Activated CD4-positive, alpha-beta T cell treated with anti-CD3 and anti-CD28 coated beads, Interleukin-2, amount 10 ng/mL, durations not matched to agents 7 days and 5 days (primary cell): ENCODE measurements around the gene EPB41L1. TPM values are rescaled to one million over a fixed set of nuclear protein-coding genes. Genes with fewer than 3 reads are reported as not detected.

ENCODE experiments used
- CTCF ChIA-PET: fragments of 350-600 bp; sonication (Branson Sonifier 250); formaldehyde crosslinking; loops from one replicate; lab custom pipeline; 2021; ENCODE audit warnings: antibody characterized with exemption; lab: Charles Lee
- POLR2A ChIA-PET: fragments of 350-600 bp; sonication (Branson Sonifier 250); formaldehyde crosslinking; loops from one replicate; lab custom pipeline; 2021; ENCODE audit warnings: antibody characterized with exemption; lab: Charles Lee
- DNase-seq: peaks from one replicate; pipeline ENCODE4 v3.0.0-alpha.2; 2020
- H3K27ac Mint-ChIP-seq: one replicate; pipeline ENCODE4 v1.8.0; 2021; ENCODE audit warnings: mild to moderate bottlenecking, moderate library complexity, mixed read lengths
- H3K27me3 Mint-ChIP-seq: one replicate; pipeline ENCODE4 v1.8.0; 2021; ENCODE audit warnings: mixed read lengths
- H3K36me3 Mint-ChIP-seq: one replicate; pipeline ENCODE4 v1.8.0; 2021; ENCODE audit warnings: low read depth, mixed read lengths
- H3K4me1 Mint-ChIP-seq: one replicate; pipeline ENCODE4 v1.8.0; 2021; ENCODE audit warnings: mixed read lengths
- H3K4me3 Mint-ChIP-seq: one replicate; pipeline ENCODE4 v1.8.0; 2021; ENCODE audit warnings: mild to moderate bottlenecking, moderate library complexity, mixed read lengths
- H3K9me3 Mint-ChIP-seq: one replicate; pipeline ENCODE4 v1.8.0; 2021; ENCODE audit warnings: mixed read lengths
- total RNA-seq, 2 experiments: library from RNA; stranded (reverse); gene quantifications; one replicate each; pipeline ENCODE4 v1.2.3, GENCODE V29; 2021

EPB41L1 gene
- total RNA-seq = under 1 TPM in 1 of 2 experiments, not detected in 1; 0.22 TPM

GRCh38 chr20:36154700-36155628 is at the start of gene EPB41L1:
Gene EPB41L1 (plus strand): TSS chr20:36154740. CDS start chr20:36173778, 19,038 bp downstream.
- ChIA-PET POLR2A (no interaction called here), CTCF (interaction anchor here (1.0 kb wide), 1 partner anchor 17 kb away, joined by 3 read pairs; no protein-coding TSS in a partner anchor)
- H3K27ac Mint-ChIP-seq = no peak within 1 kb of the TSS
- no peak for DNase-seq
- H3K27me3 Mint-ChIP-seq = peaks cover 23% of the 10 kb centered on the region
- H3K36me3 Mint-ChIP-seq = no peaks in the 10 kb centered on the region
- peaks cover 2% of the 10 kb centered on the region for H3K4me1 Mint-ChIP-seq
- no peaks in the 10 kb centered on the region for H3K9me3 Mint-ChIP-seq
- peak within 1 kb of the TSS; percentile 25 for H3K4me3 Mint-ChIP-seq

DNA sequence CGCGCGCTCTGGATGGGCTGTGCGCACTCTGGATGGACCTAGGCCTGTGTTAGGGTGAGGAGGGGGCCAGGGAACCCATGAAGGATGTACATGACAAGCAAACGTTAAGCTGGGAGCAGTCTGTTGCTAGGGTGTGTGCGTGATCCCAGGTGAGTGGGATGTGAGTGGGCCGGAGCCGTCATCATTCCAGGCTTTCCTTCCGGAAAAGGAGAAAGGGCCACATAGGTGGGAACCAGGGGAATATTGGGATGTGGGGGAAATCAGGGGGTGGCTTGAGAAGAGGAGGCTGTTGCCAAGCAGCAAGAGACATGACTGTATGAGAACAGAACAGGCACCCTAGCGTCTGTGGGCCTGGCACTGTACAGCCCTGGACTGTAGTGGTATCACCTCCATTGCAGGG is 49.7 kb upstream of the EPB41L1 start:
- ChIA-PET CTCF (interaction anchor here (1.0 kb wide), 1 partner anchor 12 kb away, joined by 4 read pairs; no protein-coding TSS in a partner anchor), POLR2A (no interaction called here)
- no peaks in the 10 kb centered on the region for H3K4me1 Mint-ChIP-seq

DNA sequence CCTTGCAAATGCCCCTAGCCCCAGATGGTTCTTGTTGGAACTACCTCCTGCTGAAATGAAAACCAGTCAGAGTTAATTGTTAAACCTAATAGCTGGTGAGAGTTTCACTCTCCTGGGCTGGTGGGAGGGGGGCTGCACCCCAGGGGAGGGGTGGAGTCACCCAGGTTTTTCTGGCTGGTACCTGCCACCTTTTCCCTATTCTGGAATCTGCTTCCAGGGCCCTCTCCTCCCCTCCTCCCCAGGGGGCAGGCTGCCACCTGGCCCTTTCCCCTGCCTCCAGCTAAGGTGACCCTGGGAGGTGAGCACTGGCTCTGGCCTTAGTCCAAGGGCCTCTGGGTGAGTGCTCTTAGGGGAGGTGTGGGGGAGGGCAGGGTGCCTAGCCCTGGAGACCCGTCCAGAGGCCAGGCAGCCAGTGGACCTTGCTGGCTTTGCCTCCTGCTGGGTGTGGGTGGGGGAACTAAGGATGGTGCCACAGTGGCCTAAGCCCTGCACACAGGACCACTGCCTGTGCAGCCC is 48.8 kb upstream of the EPB41L1 start:
- DNase-seq = no peak
- Mint-ChIP-seq H3K27me3 (no peaks in the 10 kb centered on the region), H3K27ac (no peak overlapping the region), H3K36me3 (no peaks in the 10 kb centered on the region), H3K4me3 (no peak overlapping the region), H3K4me1 (no peaks in the 10 kb centered on the region), H3K9me3 (no peaks in the 10 kb centered on the region)
- CTCF ChIA-PET = interaction anchor here (1.0 kb wide), 1 partner anchor 11 kb away, joined by 4 read pairs; no protein-coding TSS in a partner anchor
- POLR2A ChIA-PET = interaction anchor here (0.6 kb wide), 1 partner anchor 490 kb away, joined by 3 read pairs; the partner anchor contains the start of gene SPAG4

More for the DNA sequence above, 49.7 kb upstream of the EPB41L1 start:
- H3K27me3 Mint-ChIP-seq = no peaks in the 10 kb centered on the region
- no peak overlapping the region for H3K27ac Mint-ChIP-seq
- no peak for DNase-seq
- no peaks in the 10 kb centered on the region for H3K9me3 Mint-ChIP-seq
- no peak overlapping the region for H3K4me3 Mint-ChIP-seq
- H3K36me3 Mint-ChIP-seq = no peaks in the 10 kb centered on the region

GRCh38 chr20:36106606-36107005 is 47.9 kb upstream of the EPB41L1 start:
- Mint-ChIP-seq H3K27ac (no peak overlapping the region), H3K4me1 (no peaks in the 10 kb centered on the region), H3K4me3 (no peak overlapping the region), H3K36me3 (no peaks in the 10 kb centered on the region), H3K9me3 (no peaks in the 10 kb centered on the region), H3K27me3 (no peaks in the 10 kb centered on the region)
- CTCF ChIA-PET = interaction anchor here (0.6 to 1.1 kb wide), 3 partner anchors 12 to 135 kb away, joined by 3 read pairs; no protein-coding TSS in a partner anchor
- POLR2A ChIA-PET = no interaction called here
- DNase-seq = no peak

DNA sequence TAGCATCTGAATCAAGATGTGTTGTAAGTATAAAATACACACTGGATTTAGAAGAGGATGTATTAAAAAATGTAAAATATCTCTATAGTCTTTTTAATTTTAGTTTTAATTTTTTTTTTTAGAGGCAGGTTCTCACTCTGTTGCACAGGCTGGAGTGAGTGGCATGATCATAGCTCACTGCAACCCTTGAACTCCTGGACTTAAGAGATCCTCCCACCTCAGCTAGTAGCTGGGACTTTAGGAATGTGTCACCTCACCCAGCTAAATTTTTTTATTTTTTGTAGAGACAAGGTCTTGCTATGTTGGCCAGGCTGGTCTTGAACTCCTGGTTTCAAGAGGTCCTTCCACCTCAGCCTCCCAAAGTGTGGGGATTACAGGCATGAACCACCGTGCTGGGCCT is 46.7 kb upstream of the EPB41L1 start:
- CTCF ChIA-PET = interaction anchor here (0.7 kb wide), 1 partner anchor 14 kb away, joined by 3 read pairs; no protein-coding TSS in a partner anchor
- H3K4me1 Mint-ChIP-seq = no peaks in the 10 kb centered on the region
- no peaks in the 10 kb centered on the region for H3K27me3 Mint-ChIP-seq
- H3K9me3 Mint-ChIP-seq = no peaks in the 10 kb centered on the region
- H3K36me3 Mint-ChIP-seq = no peaks in the 10 kb centered on the region
- no peak for DNase-seq
- H3K4me3 Mint-ChIP-seq = no peak overlapping the region
- no peak overlapping the region for H3K27ac Mint-ChIP-seq
- POLR2A ChIA-PET = no interaction called here

- no peak overlapping the region for H3K4me3 Mint-ChIP-seq
- ChIA-PET CTCF (interaction anchor here (0.6 to 1.3 kb wide), 3 partner anchors 23 to 53 kb away, joined by 3 to 5 read pairs (median 3); no protein-coding TSS in a partner anchor), POLR2A (no interaction called here)
- H3K27ac Mint-ChIP-seq = no peak overlapping the region
- H3K36me3 Mint-ChIP-seq = no peaks in the 10 kb centered on the region
- H3K4me1 Mint-ChIP-seq = no peaks in the 10 kb centered on the region
- H3K9me3 Mint-ChIP-seq = no peaks in the 10 kb centered on the region
- H3K27me3 Mint-ChIP-seq = peaks cover 2% of the 10 kb centered on the region
- no peak for DNase-seq
Measured at GRCh38 chr20:36109251-36109947, 45.1 kb upstream of the EPB41L1 start.

- Mint-ChIP-seq H3K4me1 (no peaks in the 10 kb centered on the region), H3K27me3 (peaks cover 2% of the 10 kb centered on the region), H3K9me3 (no peaks in the 10 kb centered on the region), H3K36me3 (no peaks in the 10 kb centered on the region), H3K27ac (no peak overlapping the region), H3K4me3 (no peak overlapping the region)
- POLR2A ChIA-PET = no interaction called here
- no peak for DNase-seq
- CTCF ChIA-PET = interaction anchor here (0.6 to 2.5 kb wide), 3 partner anchors 9 to 22 kb away, joined by 4 to 9 read pairs (median 5); no protein-coding TSS in a partner anchor
Measured at GRCh38 chr20:36110994-36111393, 43.5 kb upstream of the EPB41L1 start.

GRCh38 chr20:36112112-36112511 is 42.4 kb upstream of the EPB41L1 start:
- Mint-ChIP-seq H3K36me3 (no peaks in the 10 kb centered on the region), H3K27ac (no peak overlapping the region), H3K9me3 (no peaks in the 10 kb centered on the region), H3K27me3 (peaks cover 2% of the 10 kb centered on the region), H3K4me3 (no peak overlapping the region), H3K4me1 (no peaks in the 10 kb centered on the region)
- ChIA-PET CTCF (interaction anchor here (1.2 to 2.5 kb wide), 2 partner anchors 9 to 14 kb away, joined by 3 to 9 read pairs; no protein-coding TSS in a partner anchor), POLR2A (no interaction called here)
- DNase-seq = no peak

DNA sequence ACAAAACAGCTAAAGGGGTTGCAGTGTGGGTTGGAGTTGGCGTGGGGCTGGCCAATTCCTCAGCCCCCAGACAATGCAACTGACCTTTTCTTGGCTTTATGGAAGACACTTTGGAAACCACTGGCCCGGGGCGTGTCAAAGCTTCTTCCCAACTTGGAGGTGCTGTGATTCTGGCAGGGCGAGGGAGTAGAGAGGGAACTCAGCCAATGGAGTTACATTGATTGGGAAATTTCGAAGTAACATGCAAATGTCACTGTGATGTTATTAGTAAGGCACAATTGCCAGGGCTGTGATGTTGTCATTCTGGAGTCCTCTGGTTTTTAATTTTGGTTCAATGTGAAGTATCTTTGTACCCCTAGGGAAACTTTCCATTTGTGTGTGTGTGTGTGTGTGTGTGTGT is 41.5 kb upstream of the EPB41L1 start:
- ChIA-PET POLR2A (no interaction called here), CTCF (interaction anchor here (1.2 to 2.5 kb wide), 2 partner anchors 10 to 14 kb away, joined by 3 to 9 read pairs; no protein-coding TSS in a partner anchor)
- Mint-ChIP-seq H3K4me1 (no peaks in the 10 kb centered on the region), H3K4me3 (no peak overlapping the region), H3K27me3 (peaks cover 5% of the 10 kb centered on the region), H3K27ac (no peak overlapping the region), H3K9me3 (no peaks in the 10 kb centered on the region), H3K36me3 (no peaks in the 10 kb centered on the region)
- no peak for DNase-seq

DNA sequence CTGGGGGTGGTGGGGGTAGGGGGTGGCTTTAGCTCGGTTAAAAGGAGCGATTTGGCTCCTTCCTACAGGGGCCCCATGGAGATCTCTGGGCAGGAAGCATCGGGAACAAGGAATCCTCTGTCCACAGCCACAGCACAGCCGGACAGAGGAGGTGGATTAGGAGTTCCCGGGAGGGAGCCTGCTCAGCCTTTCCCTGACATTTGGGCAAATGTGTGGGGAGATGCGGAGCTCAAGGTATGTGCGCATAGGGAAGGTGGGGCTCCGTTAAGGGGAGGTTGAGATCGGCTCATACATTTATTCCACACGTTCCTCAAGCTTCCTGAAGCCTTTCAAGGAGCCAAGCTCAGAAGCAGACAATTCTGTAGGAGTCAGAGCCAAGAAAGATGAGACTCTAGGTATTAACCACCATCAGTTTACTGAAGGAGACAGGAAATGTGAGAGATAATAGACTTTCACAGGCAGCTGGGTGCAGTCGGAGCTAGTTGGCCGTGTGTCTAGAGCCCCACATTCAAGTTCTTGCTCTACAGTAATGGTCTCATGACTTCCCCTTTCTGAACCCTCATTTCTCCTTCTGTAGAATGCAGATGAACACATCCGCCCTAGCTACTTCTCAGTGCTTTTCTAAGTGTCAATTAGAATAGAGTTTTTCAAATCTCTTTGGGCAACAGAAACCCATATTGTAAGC is 40.8 kb upstream of the EPB41L1 start:
- no peaks in the 10 kb centered on the region for H3K36me3 Mint-ChIP-seq
- no peaks in the 10 kb centered on the region for H3K4me1 Mint-ChIP-seq
- no peak overlapping the region for H3K4me3 Mint-ChIP-seq
- no peak overlapping the region for H3K27ac Mint-ChIP-seq
- no peaks in the 10 kb centered on the region for H3K9me3 Mint-ChIP-seq
- peaks cover 5% of the 10 kb centered on the region for H3K27me3 Mint-ChIP-seq
- ChIA-PET POLR2A (no interaction called here), CTCF (interaction anchor here (0.6 to 2.5 kb wide), 2 partner anchors 13 to 19 kb away, joined by 6 to 9 read pairs; no protein-coding TSS in a partner anchor)
- no peak for DNase-seq

GRCh38 chr20:36114707-36115106 is 39.8 kb upstream of the EPB41L1 start:
- no peak overlapping the region for H3K27ac Mint-ChIP-seq
- POLR2A ChIA-PET = no interaction called here
- CTCF ChIA-PET = interaction anchor here (1.0 kb wide), 1 partner anchor 18 kb away, joined by 3 read pairs; no protein-coding TSS in a partner anchor

GRCh38 chr20:36115925-36116324 is 38.6 kb upstream of the EPB41L1 start:
- Mint-ChIP-seq H3K27ac (no peak overlapping the region), H3K27me3 (peaks cover 10% of the 10 kb centered on the region), H3K9me3 (no peaks in the 10 kb centered on the region), H3K36me3 (no peaks in the 10 kb centered on the region), H3K4me1 (no peaks in the 10 kb centered on the region), H3K4me3 (no peak overlapping the region)
- ChIA-PET POLR2A (no interaction called here), CTCF (interaction anchor here (1.0 to 2.1 kb wide), 3 partner anchors 10 to 135 kb away, joined by 3 to 5 read pairs (median 4); no protein-coding TSS in a partner anchor)
- DNase-seq = no peak

More at GRCh38 chr20:36114707-36115106, 39.8 kb upstream of the EPB41L1 start:
- no peaks in the 10 kb centered on the region for H3K4me1 Mint-ChIP-seq
- H3K4me3 Mint-ChIP-seq = no peak overlapping the region
- peaks cover 10% of the 10 kb centered on the region for H3K27me3 Mint-ChIP-seq
- no peaks in the 10 kb centered on the region for H3K36me3 Mint-ChIP-seq
- H3K9me3 Mint-ChIP-seq = no peaks in the 10 kb centered on the region
- DNase-seq = no peak
